ENCODE data around the gene CA5A.

CA5A gene

DNA sequence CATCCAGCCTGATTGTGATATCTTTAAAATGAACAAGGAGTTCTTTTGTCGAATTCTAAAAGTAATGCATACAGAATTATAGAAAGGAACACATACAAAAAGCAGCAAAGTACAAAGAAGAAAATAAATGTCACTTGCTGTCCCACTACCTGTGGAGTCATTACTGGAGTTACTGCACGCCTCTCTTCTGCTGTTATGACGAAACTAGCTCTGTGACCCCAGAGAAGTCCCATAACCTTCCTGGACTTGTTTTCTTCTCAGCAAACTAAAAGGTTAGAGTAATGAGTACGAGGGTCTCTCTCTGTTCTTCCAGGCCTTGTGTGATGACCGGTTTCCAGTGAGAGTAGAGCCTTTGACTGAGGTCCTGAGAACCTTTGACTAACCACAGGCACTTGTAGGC is 41.8 kb upstream of the CA5A start:
- Histone ChIP-seq H3K36me3 (ENCODE audit: control insufficient read depth, insufficient read depth, low read length) (peaks cover 32% of the 10 kb centered on the region), H3K4me3 (ENCODE audit: low read depth, low read length) (no peak overlapping the region), H3K9me3 (ENCODE audit: control insufficient read depth, insufficient read depth, low read length) (no peaks in the 10 kb centered on the region), H3K27me3 (ENCODE audit: control insufficient read depth, insufficient read depth, low read length) (no peaks in the 10 kb centered on the region), H3K4me1 (ENCODE audit: control insufficient read depth, insufficient read depth, low read length) (no peaks in the 10 kb centered on the region), H3K9ac (ENCODE audit: low read depth, low read length) (no peak overlapping the region), H3K27ac (ENCODE audit: low read depth, low read length) (no peak overlapping the region)

DNA sequence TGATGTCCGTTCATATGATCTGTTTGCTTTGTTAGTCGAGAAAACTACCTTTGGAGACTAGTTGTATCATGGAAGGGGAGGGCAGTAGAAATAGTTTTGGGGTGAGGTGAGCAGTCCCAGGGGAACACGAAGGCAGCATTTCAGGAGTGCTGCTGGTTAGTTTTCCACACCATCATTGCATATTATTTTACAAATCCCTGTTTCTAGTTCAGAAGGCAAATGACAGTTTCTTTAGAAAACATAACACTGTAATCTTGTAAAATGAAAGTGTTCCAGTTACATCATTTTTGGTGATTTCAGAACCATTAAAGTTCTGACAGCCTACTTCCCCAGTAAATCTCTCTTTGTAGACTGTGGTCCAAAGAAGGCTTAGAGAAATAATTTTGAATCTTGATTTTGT is 40.3 kb upstream of the CA5A start:
- Histone ChIP-seq H3K9ac (ENCODE audit: low read depth, low read length) (no peak overlapping the region), H3K4me3 (ENCODE audit: low read depth, low read length) (no peak overlapping the region), H3K27ac (ENCODE audit: low read depth, low read length) (no peak overlapping the region), H3K27me3 (ENCODE audit: control insufficient read depth, insufficient read depth, low read length) (no peaks in the 10 kb centered on the region), H3K9me3 (ENCODE audit: control insufficient read depth, insufficient read depth, low read length) (peaks cover 3% of the 10 kb centered on the region; the same call in 1 of the 2 replicates), H3K4me1 (ENCODE audit: control insufficient read depth, insufficient read depth, low read length) (no peaks in the 10 kb centered on the region), H3K36me3 (ENCODE audit: control insufficient read depth, insufficient read depth, low read length) (peaks cover 23% of the 10 kb centered on the region)

DNA sequence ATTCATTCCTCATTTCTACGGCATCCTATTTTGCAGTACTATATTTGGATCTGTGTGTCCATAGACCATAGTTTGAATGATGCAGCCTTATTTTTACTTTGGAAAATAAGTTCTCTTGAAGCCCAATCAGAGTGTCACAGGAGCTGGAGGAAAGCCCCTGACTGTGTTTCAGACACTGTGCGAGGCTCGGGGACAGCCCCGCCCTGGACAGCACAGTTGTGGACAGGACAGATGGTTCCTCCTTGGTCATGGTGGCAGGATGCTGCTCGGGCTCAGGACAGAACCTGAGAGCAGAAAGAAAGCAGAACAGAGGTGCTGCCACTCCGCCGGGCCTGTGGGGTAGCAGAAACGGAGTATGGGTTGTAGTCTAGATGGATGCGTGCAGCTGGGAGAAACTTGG is 37.8 kb upstream of the CA5A start:
- H3K27me3 ChIP-seq (ENCODE audit: control insufficient read depth, insufficient read depth, low read length): no peaks in the 10 kb centered on the region
- H3K27ac ChIP-seq (ENCODE audit: low read depth, low read length): no peak overlapping the region
- peaks cover 14% of the 10 kb centered on the region for H3K36me3 ChIP-seq (ENCODE audit: control insufficient read depth, insufficient read depth, low read length)
- H3K9ac ChIP-seq (ENCODE audit: low read depth, low read length): no peak overlapping the region
- H3K4me1 ChIP-seq (ENCODE audit: control insufficient read depth, insufficient read depth, low read length): no peaks in the 10 kb centered on the region
- H3K4me3 ChIP-seq (ENCODE audit: low read depth, low read length): no peak overlapping the region
- H3K9me3 ChIP-seq (ENCODE audit: control insufficient read depth, insufficient read depth, low read length): peaks cover 6% of the 10 kb centered on the region; the same call in 1 of the 2 replicates

DNA sequence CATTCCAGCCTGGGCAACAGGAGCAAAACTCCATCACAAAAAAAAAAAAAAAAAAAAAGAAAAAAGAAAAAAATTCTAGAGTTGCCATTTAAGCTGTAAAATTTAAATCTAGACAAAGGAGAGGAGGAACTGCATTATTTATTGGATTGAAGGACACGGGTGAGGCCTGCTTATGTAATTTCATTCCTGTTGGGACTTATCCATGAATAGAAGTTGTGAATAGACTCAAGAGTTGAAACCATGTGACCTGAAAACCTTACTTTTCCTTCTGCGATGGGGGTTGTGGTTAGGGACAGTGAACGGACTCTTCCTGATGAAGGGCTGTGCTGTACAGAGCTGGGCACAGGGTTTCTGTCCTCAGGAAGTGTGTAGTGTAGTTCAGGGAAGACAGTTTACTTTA is 37.4 kb upstream of the CA5A start:
- H3K27ac ChIP-seq (ENCODE audit: low read depth, low read length): no peak overlapping the region
- peaks cover 6% of the 10 kb centered on the region; the same call in 1 of the 2 replicates for H3K9me3 ChIP-seq (ENCODE audit: control insufficient read depth, insufficient read depth, low read length)
- no peaks in the 10 kb centered on the region for H3K27me3 ChIP-seq (ENCODE audit: control insufficient read depth, insufficient read depth, low read length)
- no peak overlapping the region for H3K9ac ChIP-seq (ENCODE audit: low read depth, low read length)
- H3K4me3 ChIP-seq (ENCODE audit: low read depth, low read length): no peak overlapping the region
- H3K36me3 ChIP-seq (ENCODE audit: control insufficient read depth, insufficient read depth, low read length): peaks cover 14% of the 10 kb centered on the region
- no peaks in the 10 kb centered on the region for H3K4me1 ChIP-seq (ENCODE audit: control insufficient read depth, insufficient read depth, low read length)

DNA sequence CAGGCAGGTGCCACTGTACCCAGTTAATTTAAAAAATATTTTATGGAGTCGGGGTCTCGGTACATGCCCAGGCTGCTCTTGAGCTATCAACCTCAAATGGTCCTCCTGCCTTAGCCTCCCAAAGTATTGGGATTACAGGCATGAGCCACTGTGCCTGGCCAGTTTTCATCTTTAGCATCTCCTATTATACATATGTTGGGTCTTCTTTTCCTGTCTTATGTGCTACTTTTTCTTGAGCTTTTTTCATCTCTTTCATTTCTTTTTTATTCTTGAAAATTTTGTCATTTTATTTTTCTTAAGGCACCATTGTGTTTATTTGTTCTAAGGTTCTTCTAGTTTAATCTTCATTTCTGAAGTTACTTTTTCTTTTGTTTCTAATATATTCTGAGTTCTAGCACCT is 35.6 kb upstream of the CA5A start:
- H3K27me3 ChIP-seq (ENCODE audit: control insufficient read depth, insufficient read depth, low read length): no peaks in the 10 kb centered on the region
- no peaks in the 10 kb centered on the region for H3K4me1 ChIP-seq (ENCODE audit: control insufficient read depth, insufficient read depth, low read length)
- H3K36me3 ChIP-seq (ENCODE audit: control insufficient read depth, insufficient read depth, low read length): peaks cover 7% of the 10 kb centered on the region
- no peak overlapping the region for H3K4me3 ChIP-seq (ENCODE audit: low read depth, low read length)
- no peak overlapping the region for H3K9ac ChIP-seq (ENCODE audit: low read depth, low read length)
- H3K9me3 ChIP-seq (ENCODE audit: control insufficient read depth, insufficient read depth, low read length): peaks cover 6% of the 10 kb centered on the region; the same call in 1 of the 2 replicates
- H3K27ac ChIP-seq (ENCODE audit: low read depth, low read length): no peak overlapping the region

DNA sequence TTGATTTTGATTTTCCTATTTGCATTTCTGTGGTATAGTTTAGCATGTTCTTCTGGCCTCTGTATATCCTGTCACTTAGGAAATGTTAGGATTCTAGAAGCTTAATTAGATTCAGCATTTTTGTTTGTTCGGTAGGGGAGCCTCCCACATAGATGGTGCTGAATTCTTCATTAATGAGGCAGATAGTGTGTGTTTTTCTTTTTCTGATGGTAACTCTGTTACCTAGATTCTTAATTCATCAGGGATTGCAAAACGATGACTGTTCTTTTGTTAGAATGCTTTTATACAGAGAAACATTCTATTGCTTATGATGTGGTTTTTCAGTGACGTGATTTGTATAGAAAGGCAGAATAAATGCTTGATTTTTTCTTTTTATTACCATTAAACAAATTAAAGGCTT is 33.9 kb upstream of the CA5A start:
- H3K36me3 ChIP-seq (ENCODE audit: control insufficient read depth, insufficient read depth, low read length): peaks cover 4% of the 10 kb centered on the region
- H3K4me1 ChIP-seq (ENCODE audit: control insufficient read depth, insufficient read depth, low read length): no peaks in the 10 kb centered on the region
- H3K4me3 ChIP-seq (ENCODE audit: low read depth, low read length): no peak overlapping the region
- no peak overlapping the region for H3K27ac ChIP-seq (ENCODE audit: low read depth, low read length)
- no peaks in the 10 kb centered on the region for H3K27me3 ChIP-seq (ENCODE audit: control insufficient read depth, insufficient read depth, low read length)
- H3K9ac ChIP-seq (ENCODE audit: low read depth, low read length): no peak overlapping the region
- peaks cover 6% of the 10 kb centered on the region; the same call in 1 of the 2 replicates for H3K9me3 ChIP-seq (ENCODE audit: control insufficient read depth, insufficient read depth, low read length)

DNA sequence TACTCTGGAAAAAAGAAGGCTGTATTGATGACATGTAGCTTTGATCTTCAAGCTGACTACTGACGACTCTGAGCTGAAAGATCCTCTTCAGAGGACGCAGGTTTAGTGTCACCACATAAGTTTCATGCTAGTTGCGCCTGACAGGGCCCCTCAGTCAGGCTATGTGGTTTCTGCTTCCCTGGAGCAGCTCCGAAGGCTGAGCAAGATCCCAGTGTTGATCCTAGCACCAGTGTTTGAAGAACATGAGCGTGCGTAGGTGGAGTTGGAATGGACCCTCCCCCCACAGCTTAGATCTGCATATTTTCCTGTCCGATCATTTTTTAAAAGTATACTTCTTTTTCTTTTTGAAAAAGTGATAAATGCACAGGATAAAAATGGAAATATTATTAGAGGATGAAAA is 32.2 kb upstream of the CA5A start:
- Histone ChIP-seq H3K36me3 (ENCODE audit: control insufficient read depth, insufficient read depth, low read length) (no peaks in the 10 kb centered on the region), H3K4me3 (ENCODE audit: low read depth, low read length) (no peak overlapping the region), H3K27me3 (ENCODE audit: control insufficient read depth, insufficient read depth, low read length) (no peaks in the 10 kb centered on the region), H3K4me1 (ENCODE audit: control insufficient read depth, insufficient read depth, low read length) (no peaks in the 10 kb centered on the region), H3K9me3 (ENCODE audit: control insufficient read depth, insufficient read depth, low read length) (peaks cover 6% of the 10 kb centered on the region; the same call in 1 of the 2 replicates), H3K9ac (ENCODE audit: low read depth, low read length) (no peak overlapping the region), H3K27ac (ENCODE audit: low read depth, low read length) (no peak overlapping the region)

DNA sequence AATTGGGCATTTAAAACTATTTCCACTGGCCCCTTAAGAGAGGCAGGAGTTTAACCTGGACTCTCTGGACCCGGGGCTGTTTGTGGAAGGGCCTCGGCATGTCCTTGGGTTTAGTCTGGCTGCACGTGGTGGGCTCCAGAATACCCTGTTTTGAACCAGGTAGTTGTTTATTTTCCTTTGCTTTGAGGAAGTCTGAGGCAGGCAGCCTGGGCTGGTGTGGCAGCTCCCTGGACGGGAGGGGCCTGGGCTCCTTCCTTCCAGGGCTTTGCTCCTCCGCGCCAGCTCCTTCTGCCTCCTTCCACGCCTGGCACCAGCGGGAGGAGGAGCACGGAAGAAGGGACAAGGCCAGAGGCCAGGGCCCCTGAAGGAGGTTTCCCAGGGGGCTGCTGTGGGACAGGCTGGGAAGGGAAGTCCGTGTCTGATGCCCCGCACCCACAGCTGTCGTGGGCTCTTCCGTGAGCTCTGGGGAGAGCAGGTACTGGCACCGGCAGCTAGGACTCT is 30.4 kb upstream of the CA5A start:
- no peak overlapping the region for H3K9ac ChIP-seq (ENCODE audit: low read depth, low read length)
- H3K4me1 ChIP-seq (ENCODE audit: control insufficient read depth, insufficient read depth, low read length): no peaks in the 10 kb centered on the region

DNA sequence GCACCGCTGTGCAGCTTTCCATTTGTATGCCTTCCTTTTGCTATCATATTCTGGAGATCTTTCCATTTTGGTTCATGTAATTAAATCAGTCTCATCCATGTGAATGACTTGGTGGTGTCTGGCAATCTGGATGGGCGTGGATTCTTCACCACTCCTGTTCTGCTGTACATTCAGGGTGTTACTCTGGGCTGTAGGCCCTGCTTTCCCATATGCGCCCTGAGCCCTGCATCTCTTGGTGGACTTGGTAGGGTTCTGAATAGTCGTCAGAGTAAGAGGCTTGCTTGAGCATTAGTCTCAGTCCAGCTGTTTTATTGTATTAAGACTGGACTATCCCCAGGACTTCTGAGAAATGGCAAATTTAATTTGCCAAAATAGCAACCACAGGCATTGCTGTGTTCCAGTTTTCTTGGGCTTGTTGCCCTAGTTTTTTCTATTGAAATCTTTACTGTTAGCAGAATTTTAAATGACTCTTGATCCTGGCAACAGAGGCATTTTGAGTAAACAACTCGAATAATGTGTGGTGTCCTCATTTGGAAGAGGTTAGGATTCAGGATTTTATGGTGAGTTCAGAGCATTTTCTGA is 29.8 kb upstream of the CA5A start:
- Histone ChIP-seq H3K4me1 (ENCODE audit: control insufficient read depth, insufficient read depth, low read length) (no peaks in the 10 kb centered on the region), H3K4me3 (ENCODE audit: low read depth, low read length) (no peak overlapping the region), H3K27me3 (ENCODE audit: control insufficient read depth, insufficient read depth, low read length) (no peaks in the 10 kb centered on the region), H3K27ac (ENCODE audit: low read depth, low read length) (no peak overlapping the region), H3K9ac (ENCODE audit: low read depth, low read length) (no peak overlapping the region), H3K9me3 (ENCODE audit: control insufficient read depth, insufficient read depth, low read length) (peaks cover 1% of the 10 kb centered on the region; the same call in 1 of the 2 replicates), H3K36me3 (ENCODE audit: control insufficient read depth, insufficient read depth, low read length) (no peaks in the 10 kb centered on the region)

More for the DNA sequence above, 30.4 kb upstream of the CA5A start:
- no peaks in the 10 kb centered on the region for H3K36me3 ChIP-seq (ENCODE audit: control insufficient read depth, insufficient read depth, low read length)
- no peak overlapping the region for H3K27ac ChIP-seq (ENCODE audit: low read depth, low read length)
- H3K4me3 ChIP-seq (ENCODE audit: low read depth, low read length): no peak overlapping the region
- H3K27me3 ChIP-seq (ENCODE audit: control insufficient read depth, insufficient read depth, low read length): no peaks in the 10 kb centered on the region
- H3K9me3 ChIP-seq (ENCODE audit: control insufficient read depth, insufficient read depth, low read length): peaks cover 4% of the 10 kb centered on the region; the same call in 1 of the 2 replicates

DNA sequence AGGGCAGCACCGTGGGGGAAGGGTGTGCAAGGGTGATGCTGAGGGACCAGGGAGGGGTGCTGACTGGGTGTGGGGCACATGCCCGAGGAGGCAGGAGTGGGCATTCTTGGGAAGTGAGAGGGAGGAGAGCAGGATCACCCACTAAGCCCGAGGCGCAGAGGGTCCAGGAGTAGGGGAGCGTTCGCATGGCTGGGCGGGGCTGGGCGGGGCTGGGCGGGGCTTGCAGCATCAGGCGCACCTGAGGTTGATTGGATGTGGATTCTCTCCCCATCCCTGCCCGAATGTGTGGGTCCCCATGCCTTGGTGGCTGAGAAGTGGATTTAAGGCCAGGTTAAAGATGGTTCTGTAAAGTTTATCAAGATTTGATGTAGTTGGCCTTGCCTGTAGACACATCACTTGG is 29.1 kb upstream of the CA5A start:
- Histone ChIP-seq H3K4me1 (ENCODE audit: control insufficient read depth, insufficient read depth, low read length) (no peaks in the 10 kb centered on the region), H3K9me3 (ENCODE audit: control insufficient read depth, insufficient read depth, low read length) (no peaks in the 10 kb centered on the region), H3K4me3 (ENCODE audit: low read depth, low read length) (no peak overlapping the region), H3K27me3 (ENCODE audit: control insufficient read depth, insufficient read depth, low read length) (no peaks in the 10 kb centered on the region), H3K27ac (ENCODE audit: low read depth, low read length) (no peak overlapping the region), H3K36me3 (ENCODE audit: control insufficient read depth, insufficient read depth, low read length) (0 out of 2 replicates have a peak, but pooled peaks cover 4% of the 10 kb centered on the region), H3K9ac (ENCODE audit: low read depth, low read length) (no peak overlapping the region)

DNA sequence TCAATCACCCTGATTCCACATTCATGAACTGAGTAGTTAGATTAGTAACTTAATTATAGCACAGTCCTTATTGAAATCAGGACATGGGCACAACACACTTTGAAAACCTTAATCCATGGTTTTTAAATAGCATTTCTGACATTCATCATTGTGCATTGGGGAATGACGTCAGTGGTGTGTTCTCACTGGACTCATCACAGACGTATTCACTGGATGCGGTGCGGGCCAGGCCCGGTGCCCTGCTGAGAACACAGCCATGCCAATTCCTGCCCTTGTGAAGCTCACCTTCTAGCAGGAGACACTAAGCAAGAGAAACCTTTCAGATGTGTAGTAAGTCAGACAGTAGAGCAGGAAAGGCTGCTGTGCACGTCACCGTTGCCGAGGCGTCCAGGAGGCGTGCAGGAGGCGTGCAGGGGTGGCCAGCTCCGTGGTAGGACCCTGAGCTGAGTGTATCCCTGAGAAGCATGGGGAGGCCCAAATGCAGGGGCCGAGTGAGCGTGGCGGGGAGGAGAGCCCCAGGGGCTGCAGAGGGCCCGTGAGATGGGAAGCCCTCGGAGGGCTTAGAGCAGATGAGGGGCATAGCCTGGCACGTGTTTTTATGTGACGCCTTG is 27.8 kb upstream of the CA5A start:
- Histone ChIP-seq H3K27me3 (ENCODE audit: control insufficient read depth, insufficient read depth, low read length) (no peaks in the 10 kb centered on the region), H3K9ac (ENCODE audit: low read depth, low read length) (no peak overlapping the region), H3K4me1 (ENCODE audit: control insufficient read depth, insufficient read depth, low read length) (peaks cover 1% of the 10 kb centered on the region; the same call in 1 of the 2 replicates), H3K4me3 (ENCODE audit: low read depth, low read length) (no peak overlapping the region), H3K27ac (ENCODE audit: low read depth, low read length) (no peak overlapping the region), H3K36me3 (ENCODE audit: control insufficient read depth, insufficient read depth, low read length) (0 out of 2 replicates have a peak, but pooled peaks cover 4% of the 10 kb centered on the region), H3K9me3 (ENCODE audit: control insufficient read depth, insufficient read depth, low read length) (no peaks in the 10 kb centered on the region)

All from HUES48 (cell line).